Astrocyte of the cerebellum (primary cell): ENCODE measurements around the gene LRRC18.

Experiments used
- DNase-seq: peaks from one replicate; pipeline ENCODE4 v3.0.0-alpha.2; 2011; ENCODE audit warnings: low read depth
- H3K4me3 ChIP-seq: 2 replicates; pipeline ENCODE4 v1.5.1; 2011; ENCODE audit warnings: mild to moderate bottlenecking, low read depth, low read length, moderate library complexity
- in situ Hi-C: cut with HindIII; loops from 2 replicates; pipeline ENCODE4 v1.10.0; 2017; ENCODE audit warnings: low sequenced_read_pairs
- TF ChIP-seq, protein P1 (sequence below): IDR thresholded peaks from 2 replicates; pipeline ENCODE4 v1.5.1; 2012; ENCODE audit warnings: low read length, low read depth, moderate library complexity, mild to moderate bottlenecking; ENCODE audit errors: missing control alignments

LRRC18 gene

GRCh38 chr10:48897441-48897790, 42.2 kb downstream of the LRRC18 start:
- no peak for DNase-seq

GRCh38 chr10:48896756-48897440, 42.7 kb downstream of the LRRC18 start:
- in situ Hi-C loops = loop anchor here (25.0 kb wide), 1 partner anchor 185 kb away; no protein-coding TSS in a partner anchor
- no peak overlapping the region for H3K4me3 ChIP-seq
- DNase-seq = no peak
- TF ChIP-seq, protein P1, sequence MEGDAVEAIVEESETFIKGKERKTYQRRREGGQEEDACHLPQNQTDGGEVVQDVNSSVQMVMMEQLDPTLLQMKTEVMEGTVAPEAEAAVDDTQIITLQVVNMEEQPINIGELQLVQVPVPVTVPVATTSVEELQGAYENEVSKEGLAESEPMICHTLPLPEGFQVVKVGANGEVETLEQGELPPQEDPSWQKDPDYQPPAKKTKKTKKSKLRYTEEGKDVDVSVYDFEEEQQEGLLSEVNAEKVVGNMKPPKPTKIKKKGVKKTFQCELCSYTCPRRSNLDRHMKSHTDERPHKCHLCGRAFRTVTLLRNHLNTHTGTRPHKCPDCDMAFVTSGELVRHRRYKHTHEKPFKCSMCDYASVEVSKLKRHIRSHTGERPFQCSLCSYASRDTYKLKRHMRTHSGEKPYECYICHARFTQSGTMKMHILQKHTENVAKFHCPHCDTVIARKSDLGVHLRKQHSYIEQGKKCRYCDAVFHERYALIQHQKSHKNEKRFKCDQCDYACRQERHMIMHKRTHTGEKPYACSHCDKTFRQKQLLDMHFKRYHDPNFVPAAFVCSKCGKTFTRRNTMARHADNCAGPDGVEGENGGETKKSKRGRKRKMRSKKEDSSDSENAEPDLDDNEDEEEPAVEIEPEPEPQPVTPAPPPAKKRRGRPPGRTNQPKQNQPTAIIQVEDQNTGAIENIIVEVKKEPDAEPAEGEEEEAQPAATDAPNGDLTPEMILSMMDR = no peak

More at GRCh38 chr10:48897441-48897790, 42.2 kb downstream of the LRRC18 start:
- no peak overlapping the region for H3K4me3 ChIP-seq
- in situ Hi-C loops = loop anchor here (25.0 kb wide), 1 partner anchor 185 kb away; no protein-coding TSS in a partner anchor
- TF ChIP-seq, protein P1 = no peak

- TF ChIP-seq, protein P1 = no peak
- DNase-seq = no peak
- in situ Hi-C loops = loop anchor here (25.0 kb wide), 1 partner anchor 183 kb away; no protein-coding TSS in a partner anchor
- H3K4me3 ChIP-seq = no peak overlapping the region
Measured at GRCh38 chr10:48895803-48896195, 43.8 kb downstream of the LRRC18 start.

- no peak for DNase-seq
- H3K4me3 ChIP-seq = no peak overlapping the region
- TF ChIP-seq, protein P1 = no peak
- in situ Hi-C loops = loop anchor here (25.0 kb wide), 1 partner anchor 183 kb away; no protein-coding TSS in a partner anchor
Measured at GRCh38 chr10:48894911-48895802, 44.5 kb downstream of the LRRC18 start.

GRCh38 chr10:48890888-48891850, 48.5 kb downstream of the LRRC18 start:
- TF ChIP-seq, protein P1 = no peak
- no peak for DNase-seq
- H3K4me3 ChIP-seq = no peak overlapping the region
- in situ Hi-C loops = loop anchor here (25.0 kb wide), 1 partner anchor 179 kb away; no protein-coding TSS in a partner anchor

DNA sequence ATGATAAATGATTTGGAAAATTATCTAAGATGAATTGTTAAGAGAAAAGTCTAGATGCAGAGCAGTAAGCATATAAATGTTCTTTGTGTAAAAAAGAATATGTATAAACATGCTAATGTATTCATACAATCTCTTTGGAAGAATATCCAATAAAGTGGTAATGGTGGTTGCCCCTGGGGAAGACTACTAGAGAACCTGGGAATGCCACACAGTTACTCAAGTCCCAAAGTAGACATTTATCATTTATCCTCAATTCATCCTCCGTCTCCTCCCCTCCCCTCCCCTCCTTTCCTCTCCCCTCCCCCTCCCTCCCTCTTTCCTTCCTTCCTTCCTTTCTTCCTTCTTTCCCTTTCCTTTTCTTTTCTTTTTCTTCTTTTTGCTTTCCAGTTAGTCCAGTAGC, 51.7 kb downstream of the LRRC18 start:
- DNase-seq = no peak
- TF ChIP-seq, protein P1 = no peak
- H3K4me3 ChIP-seq = no peak overlapping the region
- in situ Hi-C loops = loop anchor here (25.0 kb wide), 1 partner anchor 176 kb away; no protein-coding TSS in a partner anchor
